Left ventricle myocardium inferior (tissue), 1 donor: ENCODE results near the gene NLRP4. TPM values are rescaled to one million over a fixed set of nuclear protein-coding genes. Genes with fewer than 3 reads are reported as not detected.

Experiments used
- DNase-seq: peaks from one replicate; pipeline ENCODE4 v3.0.0-alpha.2; 2020
- H3K27ac ChIP-seq: fragments of 200-600 bp; replicated peaks from 2 replicates; pipeline ENCODE4 v1.8.0; 2021
- H3K27me3 ChIP-seq: fragments of 200-600 bp; 2 replicates; pipeline ENCODE4 v1.8.0; 2021; ENCODE audit warnings: low read depth
- H3K36me3 ChIP-seq: fragments of 200-600 bp; 2 replicates; pipeline ENCODE4 v1.8.0; 2021
- H3K4me1 ChIP-seq: fragments of 200-600 bp; 2 replicates; pipeline ENCODE4 v1.8.0; 2021
- H3K4me3 ChIP-seq: fragments of 200-600 bp; 2 replicates; pipeline ENCODE4 v1.8.0; 2021; ENCODE audit warnings: mild to moderate bottlenecking, moderate library complexity
- H3K9me3 ChIP-seq: fragments of 200-600 bp; replicated peaks from 2 replicates; pipeline ENCODE4 v1.8.0; 2021
- CTCF ChIP-seq: fragments of 200-600 bp; IDR thresholded peaks from 2 replicates; pipeline ENCODE4 v1.8.0; 2021; ENCODE audit warnings: antibody characterized with exemption, mild to moderate bottlenecking, borderline replicate concordance
- intact Hi-C: fragments of 100-400 bp; cut with micrococcal nuclease; formaldehyde crosslinking; loops from one replicate; pipeline ENCODE4 v1.11.0; 2022
- total RNA-seq: library from RNA; stranded (reverse); fragmentation: NEBNext Ultra II Directional; extraction: Animal tissue kit (Norgen Biotek cat#: 25700); gene quantifications from one replicate; pipeline ENCODE4 v1.2.1, GENCODE V29; 2021
- donor health status: DM: no; HTN: yes; CAD: no; lungs with severe emphysema.

NLRP4 gene
- total RNA-seq, 1 donor from 2014 or later = not detected

- no peak for TF ChIP-seq CTCF
- Histone ChIP-seq H3K27me3 (peaks cover 26% of the 10 kb centered on the region), H3K4me3 (no peak overlapping the region), H3K4me1 (no peaks in the 10 kb centered on the region), H3K27ac (no peak overlapping the region), H3K9me3 (peaks cover 4% of the 10 kb centered on the region), H3K36me3 (no peaks in the 10 kb centered on the region)
- intact Hi-C loops = no loop called here
- no peak for DNase-seq
Observed at GRCh38 chr19:55811340-55811739, 25.0 kb upstream of the NLRP4 start.

DNA sequence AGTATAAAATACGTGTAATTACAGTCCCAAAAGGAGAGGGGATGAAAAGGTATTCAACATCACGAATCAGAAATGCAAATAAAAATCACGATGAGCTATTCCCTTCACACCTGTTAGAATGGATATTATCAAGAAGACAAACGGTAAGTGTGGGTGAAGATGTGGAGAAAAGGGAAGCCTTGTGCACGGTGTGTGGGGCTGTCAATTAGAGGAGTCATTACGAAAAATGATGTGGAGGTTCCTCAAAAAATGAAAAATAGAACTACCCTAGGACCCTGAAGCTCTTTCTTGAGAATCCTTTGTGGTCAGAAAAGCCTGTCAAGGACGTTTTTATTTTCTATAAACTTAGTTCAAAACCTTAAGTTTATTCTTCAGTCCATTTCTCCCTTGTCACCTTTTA lies 23.9 kb upstream of the NLRP4 start:
- no peak for TF ChIP-seq CTCF

GRCh38 chr19:55813906-55814305 lies 22.4 kb upstream of the NLRP4 start:
- Histone ChIP-seq H3K9me3 (no peaks in the 10 kb centered on the region), H3K4me3 (no peak overlapping the region)
- intact Hi-C loops = no loop called here

More for the DNA sequence above, 23.9 kb upstream of the NLRP4 start:
- no peaks in the 10 kb centered on the region for H3K36me3 ChIP-seq
- H3K27me3 ChIP-seq = peaks cover 31% of the 10 kb centered on the region
- intact Hi-C loops = no loop called here
- H3K4me1 ChIP-seq = no peaks in the 10 kb centered on the region
- H3K27ac ChIP-seq = no peak overlapping the region
- H3K9me3 ChIP-seq = peaks cover 2% of the 10 kb centered on the region
- DNase-seq = no peak
- no peak overlapping the region for H3K4me3 ChIP-seq

GRCh38 chr19:55820037-55820436 lies 16.3 kb upstream of the NLRP4 start:
- H3K27me3 ChIP-seq = peaks cover 25% of the 10 kb centered on the region
- H3K4me3 ChIP-seq = no peak overlapping the region
- no peaks in the 10 kb centered on the region for H3K9me3 ChIP-seq
- no peaks in the 10 kb centered on the region for H3K4me1 ChIP-seq
- no peak overlapping the region for H3K27ac ChIP-seq
- no peak for TF ChIP-seq CTCF
- no peaks in the 10 kb centered on the region for H3K36me3 ChIP-seq
- no peak for DNase-seq
- intact Hi-C loops = no loop called here

More at GRCh38 chr19:55813906-55814305, 22.4 kb upstream of the NLRP4 start:
- Histone ChIP-seq H3K27ac (no peak overlapping the region), H3K27me3 (peaks cover 31% of the 10 kb centered on the region), H3K4me1 (no peaks in the 10 kb centered on the region), H3K36me3 (no peaks in the 10 kb centered on the region)
- DNase-seq = no peak
- TF ChIP-seq CTCF = no peak

DNA sequence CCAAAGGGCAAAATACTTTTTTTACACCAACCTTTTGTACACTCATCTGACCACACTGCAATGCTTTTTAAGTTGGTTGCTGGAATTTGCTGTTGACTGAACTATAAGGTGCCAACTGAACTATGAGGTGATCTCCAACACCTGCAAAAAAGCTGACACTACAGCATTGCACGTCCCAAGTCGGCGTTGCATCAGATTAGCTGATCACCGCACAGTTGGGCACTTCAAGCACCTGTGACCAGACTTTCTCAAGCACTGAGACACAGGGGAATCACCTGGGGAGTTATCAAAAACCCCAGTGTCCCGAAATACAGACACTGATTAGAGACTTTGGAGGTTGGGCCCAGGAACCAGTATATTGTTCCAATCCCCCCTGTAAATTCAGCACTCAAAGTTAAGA lies 5.7 kb upstream of the NLRP4 start:
- Histone ChIP-seq H3K4me3 (no peak overlapping the region), H3K27me3 (peaks cover 16% of the 10 kb centered on the region), H3K9me3 (no peaks in the 10 kb centered on the region), H3K36me3 (no peaks in the 10 kb centered on the region), H3K27ac (no peak overlapping the region), H3K4me1 (no peaks in the 10 kb centered on the region)
- DNase-seq = no peak
- no peak for TF ChIP-seq CTCF
- intact Hi-C loops = no loop called here

DNA sequence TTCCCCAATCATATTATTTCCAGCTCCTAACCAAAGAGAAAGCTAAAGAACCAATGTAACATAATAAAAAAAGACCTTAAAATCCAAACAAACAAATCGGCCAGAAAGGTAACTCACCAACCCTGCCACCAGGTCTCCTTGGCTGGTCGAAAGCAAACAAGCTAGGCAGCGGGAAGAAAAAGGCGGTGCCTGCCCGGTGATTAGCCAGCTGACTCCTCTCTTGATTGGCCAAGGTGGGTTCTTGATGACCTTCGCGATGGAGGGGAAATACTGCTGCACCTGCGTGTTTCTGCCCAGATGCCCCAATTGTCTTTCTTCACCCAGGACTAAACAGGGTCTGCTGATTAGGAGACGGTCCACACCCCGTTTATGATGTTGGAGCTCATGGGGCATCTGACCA lies 4.5 kb upstream of the NLRP4 start, which contains the start of gene NLRP11:
NLRP11 (minus strand) TSS at position 154 of the 400 bp plus-strand sequence. CDS start 13,825 bp downstream, outside the sequence.
- TF ChIP-seq CTCF = no peak
- no peak within 1 kb of the TSS for H3K27ac ChIP-seq
- H3K4me1 ChIP-seq = no peaks in the 10 kb centered on the region
- no peak within 1 kb of the TSS for H3K4me3 ChIP-seq
- H3K27me3 ChIP-seq = peaks cover 16% of the 10 kb centered on the region
- H3K36me3 ChIP-seq = no peaks in the 10 kb centered on the region
- no peak for DNase-seq
- no peaks in the 10 kb centered on the region for H3K9me3 ChIP-seq
- intact Hi-C loops = no loop called here
